GM23338 (cell line): ENCODE data around the gene BTNL9. TPM values are rescaled to one million over a fixed set of nuclear protein-coding genes. Genes with fewer than 3 reads are reported as not detected.

ENCODE experiments used
- ATAC-seq: fragments of 200-7000 bp; cut with Tn5 transposase; 3 replicates; pipeline ENCODE4 v1.9.1; 2020
- DNase-seq: peaks from one replicate; pipeline ENCODE4 v3.0.0-alpha.2; 2015; ENCODE audit warnings: low spot score
- H2AFZ ChIP-seq: fragments of 200-600 bp; sonication (generic); 2 replicates; pipeline ENCODE4 v1.8.0; 2016; ENCODE audit warnings: antibody characterized with exemption, mild to moderate bottlenecking, moderate library complexity
- H3F3A ChIP-seq: fragments of 200-600 bp; sonication (generic); replicated peaks from 2 replicates; pipeline ENCODE4 v1.8.0; 2017; ENCODE audit warnings: antibody characterized with exemption, mixed run types, low read depth
- H3K27ac ChIP-seq: fragments of 200-600 bp; sonication (generic); 2 replicates; pipeline ENCODE4 v1.6.1; 2016; ENCODE audit warnings: low read depth
- H3K27me3 ChIP-seq: fragments of 200-600 bp; sonication (generic); 2 replicates; pipeline ENCODE4 v1.8.0; 2016; ENCODE audit warnings: mild to moderate bottlenecking, mixed run types, moderate library complexity; ENCODE audit not compliant: insufficient read depth
- H3K36me3 ChIP-seq: fragments of 200-600 bp; sonication (generic); 2 replicates; pipeline ENCODE4 v1.8.0; 2016; ENCODE audit warnings: mild to moderate bottlenecking; ENCODE audit not compliant: insufficient read depth
- H3K4me1 ChIP-seq: fragments of 200-600 bp; sonication (generic); 2 replicates; pipeline ENCODE4 v1.8.0; 2016; ENCODE audit warnings: mild to moderate bottlenecking, moderate library complexity; ENCODE audit not compliant: insufficient read depth
- H3K4me2 ChIP-seq: fragments of 200-600 bp; sonication (generic); 2 replicates; pipeline ENCODE4 v1.7.1; 2017; ENCODE audit warnings: mixed run types
- H3K4me3 ChIP-seq: fragments of 200-600 bp; sonication (generic); 2 replicates; pipeline ENCODE4 v1.6.1; 2016; ENCODE audit warnings: mixed run types
- H3K79me2 ChIP-seq: fragments of 200-600 bp; sonication (generic); replicated peaks from 2 replicates; pipeline ENCODE4 v1.8.0; 2017; ENCODE audit warnings: mild to moderate bottlenecking; ENCODE audit not compliant: insufficient read depth
- H3K9me2 ChIP-seq: fragments of 200-600 bp; sonication (generic); 2 replicates; pipeline ENCODE4 v1.8.0; 2017; ENCODE audit not compliant: insufficient read depth
- H4K20me1 ChIP-seq: fragments of 200-600 bp; sonication (generic); replicated peaks from 2 replicates; pipeline ENCODE4 v1.8.0; 2017; ENCODE audit warnings: mild to moderate bottlenecking; ENCODE audit not compliant: insufficient read depth
- H3K27ac Mint-ChIP-seq: 2 replicates; pipeline ENCODE4 v1.8.0; 2020; ENCODE audit warnings: inconsistent platforms, mild to moderate bottlenecking, moderate library complexity, mixed read lengths
- H3K27me3 Mint-ChIP-seq: 3 replicates; pipeline ENCODE4 v1.8.0; 2022; ENCODE audit warnings: low read depth, mild to moderate bottlenecking, moderate library complexity, mixed read lengths, inconsistent platforms; ENCODE audit not compliant: insufficient read depth, poor library complexity
- H3K36me3 Mint-ChIP-seq: 3 replicates; pipeline ENCODE4 v1.8.0; 2021; ENCODE audit warnings: low read depth, mild to moderate bottlenecking, inconsistent platforms, moderate library complexity, mixed read lengths
- H3K4me1 Mint-ChIP-seq: 3 replicates; pipeline ENCODE4 v1.8.0; 2020; ENCODE audit warnings: mild to moderate bottlenecking, inconsistent platforms, mixed read lengths
- H3K4me3 Mint-ChIP-seq: 3 replicates; pipeline ENCODE4 v1.8.0; 2021; ENCODE audit warnings: moderate library complexity, mild to moderate bottlenecking, inconsistent platforms, mixed read lengths
- H3K9me3 Mint-ChIP-seq: 3 replicates; pipeline ENCODE4 v1.8.0; 2020; ENCODE audit warnings: moderate library complexity, mild to moderate bottlenecking, inconsistent platforms, mixed read lengths
- CREB1 ChIP-seq: fragments of 250-450 bp; sonication (Bioruptor Pico); IDR thresholded peaks from 2 replicates; pipeline ENCODE4 v1.5.0; 2020; ENCODE audit warnings: low read depth, mild to moderate bottlenecking, moderate library complexity
- EZH2 ChIP-seq: fragments of 200-600 bp; sonication (generic); IDR thresholded peaks from one replicate; pipeline ENCODE4 v1.8.0; 2017; ENCODE audit warnings: antibody characterized with exemption, mild to moderate bottlenecking, low read depth; ENCODE audit not compliant: unreplicated experiment
- EZH2phosphoT487 ChIP-seq: fragments of 200-600 bp; sonication (generic); IDR thresholded peaks from one replicate; pipeline ENCODE4 v1.8.1; 2018; ENCODE audit warnings: antibody characterized with exemption; ENCODE audit not compliant: unreplicated experiment
- JUNB ChIP-seq: IDR thresholded peaks from one replicate; pipeline ENCODE4 v1.6.1; 2016; ENCODE audit warnings: antibody characterized with exemption; ENCODE audit not compliant: unreplicated experiment
- REST ChIP-seq: IDR thresholded peaks from one replicate; pipeline ENCODE4 v1.6.1; 2018; ENCODE audit warnings: antibody characterized with exemption; ENCODE audit not compliant: unreplicated experiment
- ZNF114 ChIP-seq: fragments of 250-450 bp; sonication (Bioruptor Pico); IDR thresholded peaks from 2 replicates; pipeline ENCODE4 v1.5.0; 2020; ENCODE audit warnings: mild to moderate bottlenecking, moderate library complexity
- ZNF331 ChIP-seq: fragments of 250-450 bp; sonication (Bioruptor Pico); IDR thresholded peaks from 2 replicates; pipeline ENCODE4 v1.5.0; 2020; ENCODE audit warnings: low read depth, mild to moderate bottlenecking, moderate library complexity
- polyA plus RNA-seq: library from polyadenylated mRNA; unstranded; fragments of >200 nt; fragmentation: Nextera tagmentation; extraction: Ambion mirVana; gene quantifications from 2 replicates; pipeline ENCODE4 v1.2.1, GENCODE V29; 2016
- total RNA-seq: library from RNA; depleted of rRNA; stranded (reverse); fragments of >200 nt; shearing (Covaris generic); gene quantifications from 2 replicates; pipeline ENCODE4 v1.2.3, GENCODE V29; 2014

Gene BTNL9
- total and polyA plus RNA-seq, 2 experiments from 2014 or later = 0.21 to 3.4 TPM

- H3K27me3 Mint-ChIP-seq = peaks cover 15% of the 10 kb centered on the region
- H3K4me1 Mint-ChIP-seq = peaks cover 17% of the 10 kb centered on the region
- H3K36me3 ChIP-seq = no peaks in the 10 kb centered on the region
- H3K36me3 Mint-ChIP-seq = no peaks in the 10 kb centered on the region
- no peaks in the 10 kb centered on the region for H3K79me2 ChIP-seq
- DNase-seq = no peak
- no peak overlapping the region for H3K27ac ChIP-seq
- no peak overlapping the region for H3K4me2 ChIP-seq
- H3K4me3 Mint-ChIP-seq = no peak overlapping the region
- H4K20me1 ChIP-seq = no peaks in the 10 kb centered on the region; the same call in 1 of the 2 replicates
- H3K27me3 ChIP-seq = peaks cover 32% of the 10 kb centered on the region
- no peaks in the 10 kb centered on the region; the same call in 2 of the 3 replicates for H3K9me3 Mint-ChIP-seq
- H3K27ac Mint-ChIP-seq = no peak overlapping the region
- no peaks in the 10 kb centered on the region for H3K9me2 ChIP-seq
- H2AFZ ChIP-seq = 0 out of 2 replicates have a peak overlapping the region, but pooled peaks have one; percentile 99
- H3K4me1 ChIP-seq = peaks cover 13% of the 10 kb centered on the region; the same call in 1 of the 2 replicates
- no peak overlapping the region for H3K4me3 ChIP-seq
- TF ChIP-seq ZNF114 (CRISPR knock-in tag) (no peak), JUNB (no peak), CREB1 (CRISPR knock-in tag) (no peak)
- ATAC-seq = no peak
- H3F3A ChIP-seq = 0 out of 2 replicates have a peak, but pooled peaks cover 4% of the 10 kb centered on the region
Observed at GRCh38 chr5:181086026-181086883, 46.2 kb downstream of the BTNL9 start.

DNA sequence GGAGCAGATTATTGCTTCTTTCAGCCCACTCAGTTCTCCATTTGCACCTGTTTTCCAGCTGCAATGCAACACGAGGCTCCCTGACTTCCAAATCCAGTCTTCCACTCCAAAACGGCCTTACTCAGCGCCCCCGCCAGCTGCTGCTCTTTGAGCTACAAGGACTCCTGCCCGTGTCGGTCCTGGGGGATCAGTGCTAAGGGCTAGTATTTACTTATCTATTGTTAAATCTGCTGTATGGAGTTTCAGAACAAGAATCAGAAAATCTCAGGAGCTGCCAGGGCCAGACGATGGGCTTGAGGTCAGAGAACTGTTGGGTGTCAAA lies 46.8 kb downstream of the BTNL9 start:
- H3K36me3 Mint-ChIP-seq = no peaks in the 10 kb centered on the region
- DNase-seq (no peak), ATAC-seq (no peak)
- H3K79me2 ChIP-seq = no peaks in the 10 kb centered on the region
- TF ChIP-seq JUNB = no peak
- TF ChIP-seq EZH2 = no peak
- no peak for TF ChIP-seq ZNF331 (CRISPR knock-in tag)
- no peak for TF ChIP-seq REST
- TF ChIP-seq ZNF114 (CRISPR knock-in tag) = no peak
- no peak for TF ChIP-seq EZH2phosphoT487
- peaks cover 16% of the 10 kb centered on the region for H3K27me3 Mint-ChIP-seq
- no peak overlapping the region for H3K4me3 Mint-ChIP-seq
- no peaks in the 10 kb centered on the region for H3K36me3 ChIP-seq
- H3K9me2 ChIP-seq = no peaks in the 10 kb centered on the region
- H3K27ac ChIP-seq = no peak overlapping the region
- H3K27me3 ChIP-seq = peaks cover 32% of the 10 kb centered on the region
- H3K4me3 ChIP-seq = no peak overlapping the region
- no peaks in the 10 kb centered on the region; the same call in 2 of the 3 replicates for H3K9me3 Mint-ChIP-seq
- 0 out of 2 replicates have a peak, but pooled peaks cover 4% of the 10 kb centered on the region for H3F3A ChIP-seq
- H2AFZ ChIP-seq = no peak overlapping the region
- peaks cover 13% of the 10 kb centered on the region; the same call in 1 of the 2 replicates for H3K4me1 ChIP-seq
- H4K20me1 ChIP-seq = no peaks in the 10 kb centered on the region; the same call in 1 of the 2 replicates
- no peak overlapping the region for H3K27ac Mint-ChIP-seq
- H3K4me1 Mint-ChIP-seq = peaks cover 17% of the 10 kb centered on the region
- no peak overlapping the region for H3K4me2 ChIP-seq
